ENCODE results near the gene PAX6.

Gene PAX6

GRCh38 chr11:31806186-31806927 is 4.8 kb downstream of the PAX6 start:
- TF ChIP-seq FOXP2 (optimal IDR thresholded peaks at IDR 0.05; ENCODE audit: borderline replicate concordance, extremely low read depth, extremely low read length, insufficient read depth) (no peak), TAF1 (IDR thresholded peaks at IDR 0.05; ENCODE audit: borderline replicate concordance, insufficient read depth, low read length) (no peak), POLR2AphosphoS5 (IDR thresholded peaks at IDR 0.05; ENCODE audit: low read depth, low read length) (no peak), SIN3A (IDR thresholded peaks at IDR 0.05; ENCODE audit: borderline replicate concordance, insufficient read depth, low read length) (no peak)
- TF ChIP-seq, protein P1, sequence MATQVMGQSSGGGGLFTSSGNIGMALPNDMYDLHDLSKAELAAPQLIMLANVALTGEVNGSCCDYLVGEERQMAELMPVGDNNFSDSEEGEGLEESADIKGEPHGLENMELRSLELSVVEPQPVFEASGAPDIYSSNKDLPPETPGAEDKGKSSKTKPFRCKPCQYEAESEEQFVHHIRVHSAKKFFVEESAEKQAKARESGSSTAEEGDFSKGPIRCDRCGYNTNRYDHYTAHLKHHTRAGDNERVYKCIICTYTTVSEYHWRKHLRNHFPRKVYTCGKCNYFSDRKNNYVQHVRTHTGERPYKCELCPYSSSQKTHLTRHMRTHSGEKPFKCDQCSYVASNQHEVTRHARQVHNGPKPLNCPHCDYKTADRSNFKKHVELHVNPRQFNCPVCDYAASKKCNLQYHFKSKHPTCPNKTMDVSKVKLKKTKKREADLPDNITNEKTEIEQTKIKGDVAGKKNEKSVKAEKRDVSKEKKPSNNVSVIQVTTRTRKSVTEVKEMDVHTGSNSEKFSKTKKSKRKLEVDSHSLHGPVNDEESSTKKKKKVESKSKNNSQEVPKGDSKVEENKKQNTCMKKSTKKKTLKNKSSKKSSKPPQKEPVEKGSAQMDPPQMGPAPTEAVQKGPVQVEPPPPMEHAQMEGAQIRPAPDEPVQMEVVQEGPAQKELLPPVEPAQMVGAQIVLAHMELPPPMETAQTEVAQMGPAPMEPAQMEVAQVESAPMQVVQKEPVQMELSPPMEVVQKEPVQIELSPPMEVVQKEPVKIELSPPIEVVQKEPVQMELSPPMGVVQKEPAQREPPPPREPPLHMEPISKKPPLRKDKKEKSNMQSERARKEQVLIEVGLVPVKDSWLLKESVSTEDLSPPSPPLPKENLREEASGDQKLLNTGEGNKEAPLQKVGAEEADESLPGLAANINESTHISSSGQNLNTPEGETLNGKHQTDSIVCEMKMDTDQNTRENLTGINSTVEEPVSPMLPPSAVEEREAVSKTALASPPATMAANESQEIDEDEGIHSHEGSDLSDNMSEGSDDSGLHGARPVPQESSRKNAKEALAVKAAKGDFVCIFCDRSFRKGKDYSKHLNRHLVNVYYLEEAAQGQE (IDR thresholded peaks at IDR 0.05; ENCODE audit: insufficient read depth in 1 of 2, low read depth in 2 of 2, low read length in 2 of 2): no peak

GRCh38 chr11:31805629-31806185 is 5.4 kb downstream of the PAX6 start:
- TF ChIP-seq TAF1 (IDR thresholded peaks at IDR 0.05; ENCODE audit: borderline replicate concordance, insufficient read depth, low read length) (no peak), FOXP2 (optimal IDR thresholded peaks at IDR 0.05; ENCODE audit: borderline replicate concordance, extremely low read depth, extremely low read length, insufficient read depth) (no peak), POLR2AphosphoS5 (IDR thresholded peaks at IDR 0.05; ENCODE audit: low read depth, low read length) (no peak), SIN3A (IDR thresholded peaks at IDR 0.05; ENCODE audit: borderline replicate concordance, insufficient read depth, low read length) (no peak)
- TF ChIP-seq, protein P1 (IDR thresholded peaks at IDR 0.05; ENCODE audit: insufficient read depth in 1 of 2, low read depth in 2 of 2, low read length in 2 of 2): no peak

GRCh38 chr11:31805037-31805628 is 6.0 kb downstream of the PAX6 start:
- no peak for TF ChIP-seq SIN3A (IDR thresholded peaks at IDR 0.05; ENCODE audit: borderline replicate concordance, insufficient read depth, low read length)
- TF ChIP-seq FOXP2 (optimal IDR thresholded peaks at IDR 0.05; ENCODE audit: borderline replicate concordance, extremely low read depth, extremely low read length, insufficient read depth): no peak
- no peak for TF ChIP-seq POLR2AphosphoS5 (IDR thresholded peaks at IDR 0.05; ENCODE audit: low read depth, low read length)
- TF ChIP-seq, protein P1 (IDR thresholded peaks at IDR 0.05; ENCODE audit: insufficient read depth in 1 of 2, low read depth in 2 of 2, low read length in 2 of 2): no peak
- TF ChIP-seq TAF1 (IDR thresholded peaks at IDR 0.05; ENCODE audit: borderline replicate concordance, insufficient read depth, low read length): no peak

DNA sequence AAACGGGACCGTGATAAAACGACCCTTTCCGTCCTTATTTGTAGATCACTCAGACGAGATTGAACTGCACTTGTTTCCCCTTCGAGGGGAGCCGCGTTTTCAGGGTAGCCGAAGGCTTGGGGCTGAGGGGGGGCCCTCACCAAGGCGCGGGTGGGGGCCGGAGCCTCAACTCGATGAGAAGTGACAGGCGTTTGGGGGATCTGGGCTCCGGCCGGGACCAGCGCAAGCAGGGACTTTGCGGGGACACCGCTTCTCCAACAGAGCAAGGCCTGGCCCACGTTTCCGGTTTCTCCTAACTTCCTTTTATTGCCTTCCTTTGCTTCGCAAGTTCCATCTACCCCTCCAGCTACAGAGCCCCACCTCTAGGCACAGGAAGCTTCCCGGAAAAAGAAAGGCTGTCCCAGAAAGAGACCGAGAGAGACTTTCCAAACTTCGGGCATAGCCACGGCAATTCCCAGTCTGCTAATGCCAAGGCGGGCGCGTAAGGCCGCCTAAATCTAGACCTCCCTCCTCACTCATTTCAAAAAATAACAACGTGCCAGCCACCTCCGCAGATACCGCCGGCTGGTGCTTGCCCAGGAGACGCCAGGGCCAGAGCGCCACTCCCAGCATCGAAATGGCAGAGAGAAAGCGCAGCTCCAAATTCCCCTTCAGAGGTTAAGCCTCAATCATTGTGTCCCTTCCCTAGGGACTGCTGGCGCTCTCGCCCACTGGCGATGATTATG is 6.6 kb downstream of the PAX6 start:
- no peak for TF ChIP-seq SIN3A (IDR thresholded peaks at IDR 0.05; ENCODE audit: borderline replicate concordance, insufficient read depth, low read length)
- TF ChIP-seq TAF1 (IDR thresholded peaks at IDR 0.05; ENCODE audit: borderline replicate concordance, insufficient read depth, low read length): no peak
- TF ChIP-seq, protein P1 (IDR thresholded peaks at IDR 0.05; ENCODE audit: insufficient read depth in 1 of 2, low read depth in 2 of 2, low read length in 2 of 2): no peak
- no peak for TF ChIP-seq FOXP2 (optimal IDR thresholded peaks at IDR 0.05; ENCODE audit: borderline replicate concordance, extremely low read depth, extremely low read length, insufficient read depth)
- TF ChIP-seq POLR2AphosphoS5 (IDR thresholded peaks at IDR 0.05; ENCODE audit: low read depth, low read length): no peak
